ENCODE data around the gene DOK6.

GRCh38 chr18:69684789-69685188 is 284.1 kb downstream of the DOK6 start:
- TF ChIP-seq CTCF (IDR thresholded peaks at IDR 0.05; ENCODE audit: low read depth, low read length) (no peak), EZH2phosphoT487 (IDR thresholded peaks at IDR 0.05; ENCODE audit: low read depth) (no peak)

Data from OCI-LY3 (cell line).